HEK293T (cell line): ENCODE measurements around the gene SPRR4.

Experiments used
- CTCF ChIA-PET: fragments of 350-600 bp; formaldehyde crosslinking; extraction: SDS; loops from one replicate; lab custom pipeline; 2021; ENCODE audit warnings: antibody characterized with exemption, inconsistent platforms; lab: Yijun Ruan, JAX
- POLR2A ChIA-PET: fragments of 350-600 bp; formaldehyde crosslinking; extraction: SDS; loops from one replicate; lab custom pipeline; 2020; ENCODE audit warnings: antibody characterized with exemption, inconsistent platforms; lab: Yijun Ruan, JAX
- DNase-seq: peaks from one replicate; pipeline ENCODE4 v3.0.0; 2012; ENCODE audit warnings: mixed read lengths; ENCODE audit errors: extremely low spot score
- ARNT ChIP-seq: fragments of 450-650 bp; IDR thresholded peaks from 2 replicates; pipeline ENCODE4 v1.6.1; 2017; ENCODE audit warnings: mild to moderate bottlenecking
- BHLHE40 ChIP-seq: fragments of 450-650 bp; IDR thresholded peaks from 2 replicates; pipeline ENCODE4 v1.6.1; 2016; ENCODE audit warnings: mild to moderate bottlenecking, moderate library complexity, borderline replicate concordance
- CTBP1 ChIP-seq: fragments of 450-650 bp; IDR thresholded peaks from 2 replicates; pipeline ENCODE4 v1.6.1; 2016; ENCODE audit warnings: borderline replicate concordance
- ELF4 ChIP-seq: fragments of 450-650 bp; IDR thresholded peaks from 2 replicates; pipeline ENCODE4 v1.6.1; 2017; ENCODE audit warnings: antibody characterized with exemption
- FOXA1 ChIP-seq: fragments of 450-650 bp; IDR thresholded peaks from 2 replicates; pipeline ENCODE4 v1.6.1; 2016; ENCODE audit warnings: mild to moderate bottlenecking
- FOXK2 ChIP-seq: fragments of 450-650 bp; IDR thresholded peaks from 2 replicates; pipeline ENCODE4 v1.6.1; 2016; ENCODE audit warnings: mild to moderate bottlenecking
- FOXM1 ChIP-seq: fragments of 450-650 bp; IDR thresholded peaks from 2 replicates; pipeline ENCODE4 v1.6.1; 2017; ENCODE audit warnings: mild to moderate bottlenecking, borderline replicate concordance
- HDGF ChIP-seq: fragments of 450-650 bp; IDR thresholded peaks from 2 replicates; pipeline ENCODE4 v1.6.1; 2017; ENCODE audit warnings: antibody characterized with exemption, borderline replicate concordance
- L3MBTL2 ChIP-seq: fragments of 450-650 bp; conservative IDR thresholded peaks from 2 replicates; pipeline ENCODE4 v1.6.1; 2016; ENCODE audit warnings: mild to moderate bottlenecking
- LEF1 ChIP-seq: fragments of 450-650 bp; IDR thresholded peaks from 2 replicates; pipeline ENCODE4 v1.6.1; 2017; ENCODE audit warnings: mild to moderate bottlenecking, borderline replicate concordance
- NFRKB ChIP-seq: fragments of 450-650 bp; IDR thresholded peaks from 2 replicates; pipeline ENCODE4 v1.6.1; 2016; ENCODE audit warnings: mild to moderate bottlenecking, moderate library complexity
- SP1 ChIP-seq: fragments of 450-650 bp; IDR thresholded peaks from 2 replicates; pipeline ENCODE4 v1.6.1; 2017
- SUZ12 ChIP-seq: fragments of 450-650 bp; IDR thresholded peaks from 2 replicates; pipeline ENCODE4 v1.6.1; 2016; ENCODE audit warnings: mild to moderate bottlenecking
- TARDBP ChIP-seq: fragments of 450-650 bp; IDR thresholded peaks from 2 replicates; pipeline ENCODE4 v1.6.1; 2016
- ZNF384 ChIP-seq: fragments of 450-650 bp; IDR thresholded peaks from 2 replicates; pipeline ENCODE4 v1.6.1; 2016
- TF ChIP-seq, protein P1 (sequence below): fragments of 450-650 bp; IDR thresholded peaks from 2 replicates; pipeline ENCODE4 v1.6.1; 2016

SPRR4 gene

DNA sequence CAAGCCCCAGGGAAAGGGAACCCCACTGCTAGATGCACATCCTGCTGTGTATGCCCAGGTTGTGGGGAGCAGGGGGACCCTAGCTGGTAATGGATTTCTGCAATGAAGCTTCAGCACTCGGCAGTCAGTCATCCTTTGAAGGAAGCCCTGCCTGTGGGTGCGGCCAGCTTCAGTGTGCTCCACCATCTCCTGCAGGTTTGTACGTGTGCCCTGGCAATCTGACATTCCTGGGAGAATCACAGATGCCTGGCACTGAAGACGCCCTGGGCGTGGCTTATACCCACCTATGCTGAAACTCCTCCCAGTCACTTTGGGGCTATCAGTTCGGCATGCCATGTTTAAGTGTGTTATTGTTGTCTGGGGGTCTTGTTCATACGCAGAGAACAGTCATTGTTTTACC lies 16.7 kb upstream of the SPRR4 start:
- DNase-seq, result no peak
- POLR2A ChIA-PET, result no interaction called here
- no peak for TF ChIP-seq CTBP1
- no peak for TF ChIP-seq LEF1
- no peak for TF ChIP-seq HDGF
- TF ChIP-seq BHLHE40, result no peak
- TF ChIP-seq, protein P1, sequence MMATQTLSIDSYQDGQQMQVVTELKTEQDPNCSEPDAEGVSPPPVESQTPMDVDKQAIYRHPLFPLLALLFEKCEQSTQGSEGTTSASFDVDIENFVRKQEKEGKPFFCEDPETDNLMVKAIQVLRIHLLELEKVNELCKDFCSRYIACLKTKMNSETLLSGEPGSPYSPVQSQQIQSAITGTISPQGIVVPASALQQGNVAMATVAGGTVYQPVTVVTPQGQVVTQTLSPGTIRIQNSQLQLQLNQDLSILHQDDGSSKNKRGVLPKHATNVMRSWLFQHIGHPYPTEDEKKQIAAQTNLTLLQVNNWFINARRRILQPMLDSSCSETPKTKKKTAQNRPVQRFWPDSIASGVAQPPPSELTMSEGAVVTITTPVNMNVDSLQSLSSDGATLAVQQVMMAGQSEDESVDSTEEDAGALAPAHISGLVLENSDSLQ, result no peak
- no peak for TF ChIP-seq SUZ12
- TF ChIP-seq ARNT, result no peak
- no peak for TF ChIP-seq ELF4
- no peak for TF ChIP-seq FOXM1
- TF ChIP-seq FOXA1, result no peak
- CTCF ChIA-PET, result no interaction called here

DNA sequence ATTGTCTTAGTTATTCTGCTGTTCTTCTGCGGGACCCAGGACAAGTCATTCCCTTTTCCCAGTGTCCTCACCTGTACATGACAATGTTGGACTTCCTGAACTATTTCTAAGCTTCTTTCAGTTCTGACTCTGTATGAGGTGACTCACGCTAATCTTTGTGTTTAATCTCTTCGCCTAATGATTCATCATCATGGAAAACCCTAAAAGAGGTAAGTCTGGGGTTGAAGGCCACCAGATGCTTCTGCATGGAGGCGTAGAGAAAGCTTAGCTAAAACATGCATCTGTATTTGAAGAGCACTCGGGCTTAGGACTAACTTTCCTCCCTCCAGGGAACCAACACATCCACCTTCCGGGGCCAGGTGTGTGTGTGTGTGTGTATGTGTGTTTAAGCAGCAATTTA lies 16.0 kb upstream of the SPRR4 start:
- CTCF ChIA-PET, result no interaction called here
- DNase-seq, result no peak
- TF ChIP-seq CTBP1 (no peak), ARNT (no peak), FOXM1 (no peak), FOXK2 (no peak), HDGF (no peak), FOXA1 (no peak), SUZ12 (no peak), TARDBP (no peak), BHLHE40 (no peak), ZNF384 (no peak), L3MBTL2 (no peak), ELF4 (no peak), NFRKB (no peak), LEF1 (no peak), SP1 (no peak)
- TF ChIP-seq, protein P1, result no peak
- POLR2A ChIA-PET, result no interaction called here

DNA sequence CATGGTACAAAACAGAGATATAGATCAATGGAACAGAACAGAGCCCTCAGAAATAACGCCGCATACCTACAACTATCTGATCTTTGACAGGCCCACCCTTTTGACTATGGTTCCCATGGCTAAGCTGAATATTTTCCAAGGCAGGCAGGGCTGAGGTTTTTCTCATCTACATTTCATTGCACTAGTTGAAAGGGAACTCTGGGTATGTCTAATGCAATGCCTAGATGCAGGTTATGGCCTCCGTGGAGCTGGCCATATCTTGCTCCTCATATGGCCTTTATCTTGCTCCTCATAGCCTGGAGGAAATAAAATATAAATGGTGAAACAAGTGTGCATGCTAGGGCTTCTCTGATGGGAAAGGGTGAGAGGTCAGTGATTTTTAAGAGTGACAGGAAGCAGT lies 12.9 kb upstream of the SPRR4 start:
- DNase-seq, result no peak
- no peak for TF ChIP-seq FOXA1
- TF ChIP-seq SUZ12, result no peak
- no peak for TF ChIP-seq FOXK2
- no peak for TF ChIP-seq NFRKB
- TF ChIP-seq, protein P1, result no peak
- TF ChIP-seq HDGF, result no peak
- TF ChIP-seq ZNF384, result no peak
- no peak for TF ChIP-seq SP1
- no peak for TF ChIP-seq ARNT
- no peak for TF ChIP-seq L3MBTL2
- no peak for TF ChIP-seq FOXM1
- no peak for TF ChIP-seq BHLHE40
- no peak for TF ChIP-seq CTBP1
- no peak for TF ChIP-seq ELF4
- no peak for TF ChIP-seq TARDBP
- TF ChIP-seq LEF1, result no peak
- ChIA-PET POLR2A (no interaction called here), CTCF (no interaction called here)

DNA sequence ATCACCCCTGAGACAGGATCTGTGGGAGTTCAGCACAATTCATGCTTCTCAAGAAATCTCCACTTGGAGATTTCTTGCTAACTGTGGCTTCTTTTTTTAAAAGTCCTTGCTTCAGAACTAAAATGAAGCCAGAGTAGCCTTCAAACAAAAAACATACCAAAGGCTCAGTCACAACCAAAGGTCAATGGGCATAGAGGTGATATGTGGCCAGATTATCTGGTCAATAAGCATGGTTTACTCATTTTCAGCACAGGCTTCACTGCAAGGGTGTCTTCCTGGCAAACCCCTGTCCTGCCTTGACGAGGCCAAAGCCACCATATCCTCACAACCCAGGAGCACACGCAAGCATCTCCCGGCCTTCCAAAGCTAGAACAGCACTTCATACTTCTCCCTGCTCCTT lies 11.2 kb upstream of the SPRR4 start:
- ChIA-PET CTCF (no interaction called here), POLR2A (no interaction called here)
- no peak for TF ChIP-seq CTBP1
- TF ChIP-seq ZNF384, result no peak
- TF ChIP-seq L3MBTL2, result no peak
- TF ChIP-seq ARNT, result no peak
- TF ChIP-seq SUZ12, result no peak
- no peak for TF ChIP-seq FOXA1
- no peak for DNase-seq

DNA sequence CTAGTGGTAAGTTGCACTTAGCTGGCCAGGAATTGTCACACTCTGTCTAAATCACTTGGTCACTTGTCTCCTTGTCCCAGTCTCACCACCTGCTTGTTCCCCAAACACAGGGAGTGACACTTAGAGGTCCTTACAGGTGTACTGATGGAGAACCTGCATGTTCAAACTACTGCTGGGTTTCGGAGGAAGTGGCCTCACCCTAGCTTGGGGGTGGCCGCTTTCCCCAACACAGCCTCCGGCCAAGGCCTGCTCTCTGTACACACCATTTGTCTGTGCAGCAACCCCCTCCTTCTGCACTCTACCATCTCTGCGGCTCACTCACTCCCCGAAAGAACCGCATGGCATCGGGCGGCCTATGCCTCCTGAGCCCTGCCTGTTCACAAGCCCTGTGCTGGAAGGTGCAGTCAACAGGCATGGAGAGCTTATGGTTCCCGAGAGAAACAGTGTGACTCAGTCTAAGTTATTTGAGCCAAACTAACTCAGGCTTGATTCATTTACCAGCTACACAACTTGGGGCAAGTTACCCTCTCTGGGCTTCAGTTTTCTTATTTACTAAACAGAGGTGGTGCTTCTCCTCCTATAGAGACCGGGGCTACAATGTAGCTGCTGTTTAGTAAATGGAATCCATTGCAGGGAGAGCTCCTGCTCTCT lies 10.5 kb upstream of the SPRR4 start:
- no peak for DNase-seq
- ChIA-PET POLR2A (no interaction called here), CTCF (no interaction called here)
- TF ChIP-seq HDGF (no peak), CTBP1 (no peak), ZNF384 (no peak), TARDBP (no peak), FOXK2 (no peak), L3MBTL2 (no peak), SP1 (no peak), NFRKB (no peak), ELF4 (no peak), FOXA1 (no peak), LEF1 (no peak), BHLHE40 (no peak), FOXM1 (no peak), SUZ12 (no peak), ARNT (no peak)
- TF ChIP-seq, protein P1, result no peak
